Measurements from ENCODE around the gene GTPBP6. TPM values are rescaled to one million over a fixed set of nuclear protein-coding genes. Genes with fewer than 3 reads are reported as not detected.

Gene GTPBP6
- total RNA-seq, 4 donors from 2014 or later, result 39.3 to 84.1 (median 56.3) TPM

GRCh38 chrX:350534-351323 is 32.1 kb upstream of the GTPBP6 start:
- WGBS, 2 donors, result 93% methylated on average over 60 of the region's 61 CpGs
- Histone ChIP-seq H3K4me3 (no peak overlapping the region), H3K9me3 (no peaks in the 10 kb centered on the region), H3K4me1 (peaks cover 0 to 10% (median 0%) of the 10 kb centered on the region in 4 donors), H3K27ac (no peak overlapping the region), H3K27me3 (no peaks in the 10 kb centered on the region), H3K36me3 (peaks cover 0 to 62% (median 0%) of the 10 kb centered on the region in 3 donors)
- no peak for DNase-seq (ENCODE audit: low spot score in 2 of 2)
- TF ChIP-seq EP300 (IDR thresholded peaks at IDR 0.05), result no peak
- no peak for TF ChIP-seq POLR2A (IDR thresholded peaks at IDR 0.05)
- TF ChIP-seq, protein P1, sequence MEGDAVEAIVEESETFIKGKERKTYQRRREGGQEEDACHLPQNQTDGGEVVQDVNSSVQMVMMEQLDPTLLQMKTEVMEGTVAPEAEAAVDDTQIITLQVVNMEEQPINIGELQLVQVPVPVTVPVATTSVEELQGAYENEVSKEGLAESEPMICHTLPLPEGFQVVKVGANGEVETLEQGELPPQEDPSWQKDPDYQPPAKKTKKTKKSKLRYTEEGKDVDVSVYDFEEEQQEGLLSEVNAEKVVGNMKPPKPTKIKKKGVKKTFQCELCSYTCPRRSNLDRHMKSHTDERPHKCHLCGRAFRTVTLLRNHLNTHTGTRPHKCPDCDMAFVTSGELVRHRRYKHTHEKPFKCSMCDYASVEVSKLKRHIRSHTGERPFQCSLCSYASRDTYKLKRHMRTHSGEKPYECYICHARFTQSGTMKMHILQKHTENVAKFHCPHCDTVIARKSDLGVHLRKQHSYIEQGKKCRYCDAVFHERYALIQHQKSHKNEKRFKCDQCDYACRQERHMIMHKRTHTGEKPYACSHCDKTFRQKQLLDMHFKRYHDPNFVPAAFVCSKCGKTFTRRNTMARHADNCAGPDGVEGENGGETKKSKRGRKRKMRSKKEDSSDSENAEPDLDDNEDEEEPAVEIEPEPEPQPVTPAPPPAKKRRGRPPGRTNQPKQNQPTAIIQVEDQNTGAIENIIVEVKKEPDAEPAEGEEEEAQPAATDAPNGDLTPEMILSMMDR (IDR thresholded peaks at IDR 0.05), result no peak

DNA sequence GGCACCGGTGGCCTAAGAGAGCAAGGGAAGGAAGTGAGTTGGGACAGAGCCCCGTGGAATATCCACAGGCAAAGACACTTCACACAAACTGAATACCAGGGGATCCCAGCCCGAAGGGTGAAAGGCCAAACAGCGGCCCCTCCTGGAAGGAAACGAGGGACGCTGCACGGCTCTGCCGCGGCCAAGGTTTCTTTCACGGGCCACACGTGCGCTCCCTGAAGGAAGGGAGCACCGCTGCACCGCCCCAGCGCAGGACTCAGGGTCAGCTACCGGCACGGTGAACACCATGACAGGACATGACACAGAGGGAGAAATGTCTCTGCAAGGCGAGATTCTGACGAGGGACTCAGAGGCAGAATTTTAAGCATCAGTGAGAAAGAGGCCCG is 31.5 kb upstream of the GTPBP6 start:
- no peak overlapping the region for H3K4me3 ChIP-seq
- no peaks in the 10 kb centered on the region for H3K9me3 ChIP-seq
- WGBS, 2 donors, result 77 to 80% methylated on average over 18 to 20 of the region's 20 CpGs
- DNase-seq (ENCODE audit: low spot score in 2 of 2), result no peak
- H3K4me1 ChIP-seq, result peaks cover 0 to 10% (median 0%) of the 10 kb centered on the region in 4 donors
- H3K27ac ChIP-seq, result no peak overlapping the region
- peaks cover 0 to 62% (median 0%) of the 10 kb centered on the region in 3 donors for H3K36me3 ChIP-seq
- H3K27me3 ChIP-seq, result no peaks in the 10 kb centered on the region
- no peak for TF ChIP-seq POLR2A (IDR thresholded peaks at IDR 0.05)
- no peak for TF ChIP-seq EP300 (IDR thresholded peaks at IDR 0.05)
- TF ChIP-seq, protein P1 (IDR thresholded peaks at IDR 0.05), result no peak

- Histone ChIP-seq H3K27me3 (no peaks in the 10 kb centered on the region), H3K4me1 (peaks cover 0 to 10% (median 0%) of the 10 kb centered on the region in 4 donors), H3K4me3 (no peak overlapping the region), H3K27ac (no peak overlapping the region), H3K9me3 (no peaks in the 10 kb centered on the region), H3K36me3 (peaks cover 0 to 62% (median 0%) of the 10 kb centered on the region in 3 donors)
- WGBS, 2 donors, result 46 to 62% methylated on average over 9 to 10 of the region's 10 CpGs
- no peak for DNase-seq (ENCODE audit: low spot score in 2 of 2)
- TF ChIP-seq POLR2A (IDR thresholded peaks at IDR 0.05) (no peak), EP300 (IDR thresholded peaks at IDR 0.05) (no peak)
- TF ChIP-seq, protein P1 (IDR thresholded peaks at IDR 0.05), result no peak
Observed at GRCh38 chrX:349702-350101, 31.1 kb upstream of the GTPBP6 start.

- H3K36me3 ChIP-seq, result peaks cover 0 to 62% (median 0%) of the 10 kb centered on the region in 3 donors
- peak overlapping the region in 1 of 4 donors; percentile 47 for H3K27ac ChIP-seq
- 68 to 69% methylated on average over 17 to 18 of the region's 18 CpGs for WGBS, 2 donors
- DNase-seq (ENCODE audit: low spot score in 2 of 2), result no peak
- peaks cover 0 to 10% (median 0%) of the 10 kb centered on the region in 4 donors for H3K4me1 ChIP-seq
- TF ChIP-seq POLR2A (IDR thresholded peaks at IDR 0.05) (no peak), EP300 (IDR thresholded peaks at IDR 0.05) (no peak)
- TF ChIP-seq, protein P1 (IDR thresholded peaks at IDR 0.05), result no peak
- no peaks in the 10 kb centered on the region for H3K9me3 ChIP-seq
- H3K27me3 ChIP-seq, result no peaks in the 10 kb centered on the region
- H3K4me3 ChIP-seq, result no peak overlapping the region
Observed at GRCh38 chrX:349196-349595, 30.6 kb upstream of the GTPBP6 start.

- H3K4me1 ChIP-seq, result peaks cover 0 to 10% (median 0%) of the 10 kb centered on the region in 4 donors
- TF ChIP-seq EP300 (IDR thresholded peaks at IDR 0.05), result no peak
- TF ChIP-seq, protein P1 (IDR thresholded peaks at IDR 0.05), result no peak
- TF ChIP-seq POLR2A (IDR thresholded peaks at IDR 0.05), result no peak
- no peaks in the 10 kb centered on the region for H3K9me3 ChIP-seq
- peaks cover 0 to 61% (median 0%) of the 10 kb centered on the region in 3 donors for H3K36me3 ChIP-seq
- 51 to 52% methylated on average over 11 of the region's 11 CpGs for WGBS, 2 donors
- no peak overlapping the region for H3K4me3 ChIP-seq
- no peak for DNase-seq (ENCODE audit: low spot score in 2 of 2)
- H3K27me3 ChIP-seq, result no peaks in the 10 kb centered on the region
- peak overlapping the region in 2 of 4 donors; percentile 2 to 47 for H3K27ac ChIP-seq
Observed at GRCh38 chrX:348461-349117, 30.0 kb upstream of the GTPBP6 start.
